CD4-positive, alpha-beta T cell treated with Interferon alpha-2 for 1 hour (primary cell): Measurements from ENCODE around the gene GNB3.

Source experiments
- DNase-seq, 2 donors: peaks; one replicate each; pipeline ENCODE4 v3.0.0-alpha.2; 2020 to 2022

Gene GNB3

DNA sequence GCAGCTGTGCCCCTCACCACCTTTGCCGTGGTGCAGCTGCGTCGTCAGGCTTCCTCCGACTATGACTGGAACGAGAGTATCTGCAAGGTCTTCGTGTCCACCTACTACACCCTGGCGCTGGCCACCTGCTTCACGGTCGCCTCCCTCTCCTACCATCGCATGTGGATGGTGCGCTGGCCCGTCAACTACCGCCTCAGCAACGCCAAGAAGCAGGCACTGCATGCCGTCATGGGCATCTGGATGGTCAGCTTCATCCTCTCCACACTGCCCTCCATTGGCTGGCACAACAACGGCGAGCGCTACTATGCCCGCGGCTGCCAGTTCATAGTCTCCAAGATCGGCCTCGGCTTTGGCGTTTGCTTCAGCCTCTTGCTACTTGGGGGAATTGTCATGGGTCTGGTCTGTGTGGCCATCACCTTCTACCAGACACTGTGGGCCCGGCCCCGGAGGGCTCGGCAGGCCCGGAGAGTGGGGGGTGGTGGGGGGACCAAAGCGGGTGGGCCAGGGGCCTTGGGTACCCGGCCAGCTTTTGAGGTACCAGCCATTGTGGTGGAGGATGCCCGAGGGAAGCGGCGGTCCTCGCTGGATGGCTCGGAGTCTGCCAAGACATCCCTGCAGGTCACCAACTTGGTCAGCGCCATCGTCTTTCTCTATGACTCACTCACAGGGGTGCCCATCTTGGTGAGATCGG is 16.5 kb upstream of the GNB3 start:
- no peak for DNase-seq

DNA sequence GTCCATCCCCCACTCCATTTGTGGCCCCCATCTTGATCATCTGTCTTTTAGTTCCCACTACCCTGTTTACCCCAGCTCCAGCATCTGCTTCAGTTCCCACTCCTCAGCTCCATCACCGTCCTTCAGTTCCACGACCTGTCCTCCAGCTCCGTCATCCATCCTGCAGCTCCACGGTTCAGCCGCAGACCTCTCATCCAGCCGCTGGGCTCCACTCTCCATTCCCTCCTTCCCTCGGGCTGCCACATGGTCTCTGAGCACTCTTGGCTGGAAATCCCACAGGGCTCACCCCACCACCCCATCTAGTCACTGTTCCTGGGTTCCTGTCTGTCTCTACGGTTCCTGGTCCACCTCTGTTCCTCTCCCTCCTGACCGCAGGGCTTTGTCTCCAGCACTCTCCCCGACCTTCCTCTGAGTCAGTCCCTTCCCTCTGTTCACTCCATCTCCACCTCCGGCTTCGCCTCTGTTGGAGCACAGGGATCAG is 15.8 kb upstream of the GNB3 start:
- no peak for DNase-seq

DNA sequence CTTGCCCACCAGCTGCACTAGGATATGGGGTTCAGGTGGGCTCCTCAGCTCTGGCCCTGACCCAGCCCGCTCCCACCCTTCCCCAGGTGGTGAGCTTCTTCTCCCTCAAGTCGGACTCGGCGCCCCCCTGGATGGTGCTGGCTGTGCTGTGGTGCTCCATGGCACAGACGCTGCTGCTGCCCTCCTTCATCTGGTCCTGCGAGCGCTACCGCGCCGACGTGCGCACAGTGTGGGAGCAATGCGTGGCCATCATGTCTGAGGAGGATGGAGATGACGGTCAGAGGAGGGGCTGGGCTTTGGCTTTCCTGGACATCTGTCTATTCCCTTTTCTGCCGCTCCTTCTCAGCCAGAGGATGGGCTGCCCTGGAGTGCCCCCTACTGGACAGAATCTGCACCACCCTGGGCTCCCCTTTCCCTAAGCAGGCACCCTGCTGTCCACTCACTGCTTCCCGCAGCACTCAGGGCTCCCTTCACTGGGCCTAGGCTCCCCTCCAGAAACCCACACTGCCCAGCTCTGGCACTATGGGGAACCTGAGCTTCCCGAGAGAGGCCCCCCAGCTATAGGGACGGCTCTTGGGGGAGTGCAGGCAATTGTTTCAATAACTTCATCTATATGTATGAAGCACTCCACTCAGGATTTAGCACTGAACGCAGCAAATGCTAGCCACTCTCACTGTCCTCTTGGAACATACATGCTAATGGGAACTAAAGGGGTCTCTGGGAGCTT is 15.2 kb upstream of the GNB3 start:
- DNase-seq, result peak; percentile 73 to 84

DNA sequence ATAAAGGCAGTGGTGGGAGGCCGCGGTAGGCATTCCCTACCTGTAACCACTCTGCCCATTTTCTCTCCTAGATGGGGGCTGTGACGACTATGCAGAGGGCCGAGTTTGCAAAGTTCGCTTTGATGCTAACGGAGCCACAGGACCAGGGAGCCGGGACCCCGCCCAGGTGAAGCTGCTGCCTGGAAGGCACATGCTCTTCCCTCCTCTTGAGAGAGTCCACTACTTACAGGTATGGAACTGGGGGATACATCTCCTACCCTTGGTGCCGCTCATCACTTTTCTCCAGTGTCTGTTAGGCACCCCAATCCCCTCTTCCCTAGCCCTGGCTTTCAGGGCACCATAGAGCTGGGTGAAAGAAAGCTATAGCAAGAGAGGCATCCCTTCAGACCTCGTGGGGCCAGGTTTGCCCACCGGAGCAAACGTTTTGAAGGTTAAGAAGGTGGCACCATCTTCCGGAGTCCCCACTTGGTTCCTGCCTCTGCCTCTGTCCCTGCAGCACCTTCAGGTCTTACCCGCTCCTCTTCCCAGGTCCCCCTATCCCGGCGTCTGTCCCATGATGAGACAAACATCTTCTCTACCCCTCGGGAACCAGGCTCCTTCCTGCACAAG is 14.5 kb upstream of the GNB3 start:
- no peak for DNase-seq

DNA sequence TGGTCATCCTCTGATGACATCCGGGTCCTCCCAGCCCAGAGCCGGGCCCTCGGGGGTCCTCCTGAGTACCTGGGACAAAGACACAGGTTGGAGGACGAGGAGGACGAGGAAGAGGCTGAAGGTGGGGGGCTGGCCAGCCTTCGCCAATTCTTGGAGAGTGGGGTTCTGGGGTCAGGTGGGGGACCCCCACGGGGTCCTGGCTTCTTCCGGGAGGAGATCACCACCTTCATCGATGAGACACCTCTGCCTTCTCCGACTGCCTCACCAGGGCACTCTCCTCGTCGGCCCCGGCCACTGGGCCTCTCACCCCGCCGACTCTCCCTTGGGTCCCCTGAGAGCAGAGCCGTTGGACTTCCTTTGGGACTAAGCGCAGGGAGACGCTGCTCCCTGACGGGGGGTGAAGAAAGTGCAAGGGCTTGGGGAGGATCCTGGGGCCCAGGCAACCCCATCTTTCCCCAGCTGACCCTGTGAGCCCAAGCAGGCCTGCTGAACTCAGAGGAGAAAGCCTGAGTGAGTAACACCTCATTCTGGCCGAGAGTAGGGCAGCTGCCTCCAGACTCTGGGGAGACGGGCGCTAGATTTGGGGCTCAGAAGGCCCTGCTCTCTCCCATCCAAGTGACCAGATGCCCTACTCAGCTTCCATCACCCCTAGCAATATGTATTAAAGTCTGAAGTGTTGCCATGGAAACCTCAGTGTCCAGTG is 13.8 kb upstream of the GNB3 start:
- DNase-seq, result no peak

DNA sequence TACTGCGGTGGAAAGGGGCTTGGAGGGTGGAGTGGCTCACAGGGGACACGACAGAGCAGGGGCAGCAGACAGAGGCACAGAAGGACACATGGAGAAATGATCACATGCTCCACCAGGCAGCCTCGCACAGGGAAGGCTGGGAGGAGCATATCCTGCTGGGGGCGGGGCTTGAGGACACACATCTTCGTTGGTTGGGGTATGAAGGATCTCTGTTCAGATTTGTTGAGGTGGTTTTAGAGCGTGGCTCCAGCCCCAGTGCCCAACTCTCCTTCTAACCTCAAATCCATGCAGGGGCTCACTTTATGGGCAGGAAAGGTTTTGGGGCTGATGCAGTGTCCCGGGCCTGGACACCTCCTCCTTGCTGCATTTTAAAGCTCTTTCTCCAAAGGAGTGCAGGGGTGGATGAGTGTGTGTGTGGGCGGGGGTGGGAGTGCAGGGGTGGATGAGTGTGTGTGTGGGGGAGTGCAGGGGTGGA is 13.3 kb upstream of the GNB3 start:
- peak; percentile 21 to 41 for DNase-seq

DNA sequence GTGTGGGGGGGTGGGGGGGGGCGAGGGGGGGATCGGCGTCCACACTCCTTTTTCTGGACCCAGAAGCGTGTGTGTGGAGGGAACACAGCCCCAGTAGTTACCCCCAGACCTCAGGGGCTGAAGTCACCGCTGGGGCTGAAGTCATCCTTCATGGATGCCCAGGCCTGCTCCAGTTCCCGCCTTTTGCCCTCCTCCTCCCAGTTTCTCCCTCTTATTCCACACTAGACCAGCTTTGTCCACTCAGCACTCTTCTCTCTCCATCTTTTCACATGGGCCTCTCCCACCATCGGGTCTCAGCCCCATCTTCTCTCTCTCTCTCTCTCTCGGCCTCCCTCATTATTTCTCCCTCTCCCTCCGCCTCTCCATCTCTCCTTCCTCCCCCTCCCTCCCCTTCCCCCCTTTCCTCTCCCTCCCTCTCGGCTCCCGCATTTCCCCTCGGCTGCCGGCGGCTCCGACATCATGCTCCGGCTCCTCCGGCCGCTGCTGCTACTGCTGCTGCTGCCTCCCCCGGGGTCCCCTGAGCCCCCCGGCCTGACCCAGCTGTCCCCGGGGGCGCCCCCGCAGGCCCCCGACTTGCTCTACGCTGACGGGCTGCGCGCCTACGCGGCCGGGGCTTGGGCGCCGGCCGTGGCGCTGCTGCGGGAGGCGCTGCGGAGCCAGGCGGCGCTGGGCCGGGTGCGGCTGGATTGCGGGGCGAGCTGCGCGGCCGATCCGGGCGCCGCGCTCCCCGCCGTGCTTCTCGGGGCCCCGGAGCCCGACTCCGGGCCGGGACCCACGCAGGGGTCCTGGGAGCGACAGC is 12.5 kb upstream of the GNB3 start, which contains the start of gene P3H3:
P3H3 (plus strand) TSS at position 426 of the 799 bp plus-strand sequence; CDS start at position 460, 34 bp downstream.
- no peak for DNase-seq

DNA sequence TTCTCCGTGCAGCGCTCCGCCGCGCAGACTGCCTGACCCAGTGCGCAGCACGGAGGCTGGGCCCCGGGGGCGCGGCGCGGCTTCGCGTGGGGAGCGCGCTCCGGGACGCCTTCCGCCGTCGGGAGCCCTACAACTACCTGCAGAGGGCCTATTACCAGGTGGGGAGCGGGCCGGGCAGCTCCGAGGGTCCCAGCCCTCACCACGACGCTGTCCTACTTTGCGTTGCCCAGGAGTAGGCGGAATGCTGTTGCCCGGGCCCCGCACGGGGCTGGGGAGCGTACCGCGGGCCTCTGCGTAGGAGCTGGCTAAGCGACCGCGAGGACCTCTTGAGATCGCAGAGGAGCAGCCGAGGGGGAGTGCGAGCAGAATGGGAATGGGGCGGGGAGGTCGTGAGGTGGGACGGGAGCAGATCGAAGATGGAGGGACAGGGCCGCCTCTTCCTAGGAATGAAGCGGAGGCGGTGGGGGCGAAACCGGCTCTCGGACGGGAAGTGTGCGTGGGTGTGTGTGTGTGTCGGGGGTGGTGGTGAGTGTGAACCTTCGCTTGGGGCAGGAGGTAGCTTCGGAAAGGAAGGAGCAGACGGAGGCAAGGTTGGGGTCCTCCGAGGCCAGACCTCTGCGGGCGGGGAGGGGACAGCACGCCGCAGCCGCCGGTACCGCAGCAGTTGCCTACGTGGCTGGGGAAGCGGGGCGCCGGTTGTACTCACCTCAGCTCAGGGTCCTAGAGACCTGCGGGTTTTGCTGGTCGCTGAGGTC is 11.8 kb upstream of the GNB3 start:
- peak; percentile 16 to 42 for DNase-seq

DNA sequence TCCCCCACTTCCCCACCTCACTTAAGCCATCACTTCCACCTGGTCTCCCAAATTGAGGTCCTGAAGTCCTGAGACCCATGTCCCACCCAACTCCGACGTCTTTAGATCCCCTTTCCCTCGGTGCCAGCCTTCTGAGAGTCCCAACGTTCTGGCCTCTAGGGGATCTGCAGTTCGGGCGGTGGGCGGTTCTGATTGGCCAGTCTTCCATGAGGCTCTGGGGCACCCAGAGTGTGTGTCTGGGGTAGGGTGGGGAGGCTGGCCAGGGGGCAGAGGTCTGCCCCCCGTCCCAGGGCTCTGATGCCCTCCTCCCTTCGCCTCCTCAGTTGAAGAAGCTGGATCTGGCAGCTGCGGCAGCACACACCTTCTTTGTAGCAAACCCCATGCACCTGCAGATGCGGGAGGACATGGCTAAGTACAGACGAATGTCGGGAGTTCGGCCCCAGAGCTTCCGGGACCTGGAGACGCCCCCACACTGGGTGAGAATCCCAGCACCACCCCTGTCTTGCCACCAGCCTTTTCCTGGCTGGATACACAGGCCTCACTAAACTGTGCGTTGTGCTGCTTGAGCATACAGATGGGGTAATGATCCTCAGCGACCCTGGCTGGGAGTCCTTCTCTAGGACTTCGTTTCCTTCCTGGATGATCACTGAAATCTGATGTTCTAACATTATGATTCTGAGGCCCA is 11.0 kb upstream of the GNB3 start:
- DNase-seq, result no peak

DNA sequence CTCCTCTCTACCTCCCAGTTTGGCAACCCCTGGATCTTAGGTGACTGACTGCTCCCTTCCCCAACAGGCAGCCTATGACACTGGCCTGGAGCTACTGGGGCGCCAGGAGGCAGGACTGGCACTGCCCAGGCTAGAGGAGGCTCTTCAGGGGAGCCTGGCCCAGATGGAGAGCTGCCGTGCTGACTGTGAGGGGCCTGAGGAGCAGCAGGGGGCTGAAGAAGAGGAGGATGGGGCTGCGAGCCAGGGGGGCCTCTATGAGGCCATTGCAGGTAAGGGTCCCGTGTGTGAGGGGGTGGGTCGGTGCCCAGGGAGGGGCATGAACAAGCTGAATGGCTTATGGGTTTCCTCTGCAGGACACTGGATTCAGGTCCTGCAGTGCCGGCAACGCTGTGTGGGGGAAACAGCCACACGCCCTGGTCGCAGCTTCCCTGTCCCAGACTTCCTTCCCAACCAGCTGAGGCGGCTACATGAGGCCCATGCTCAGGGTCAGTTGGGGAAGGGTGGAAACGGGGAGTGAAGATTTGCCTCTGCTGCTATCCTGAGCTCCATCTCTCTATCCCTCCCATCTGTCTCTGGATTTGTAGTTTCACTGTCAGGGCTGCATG is 10.3 kb upstream of the GNB3 start:
- no peak for DNase-seq

DNA sequence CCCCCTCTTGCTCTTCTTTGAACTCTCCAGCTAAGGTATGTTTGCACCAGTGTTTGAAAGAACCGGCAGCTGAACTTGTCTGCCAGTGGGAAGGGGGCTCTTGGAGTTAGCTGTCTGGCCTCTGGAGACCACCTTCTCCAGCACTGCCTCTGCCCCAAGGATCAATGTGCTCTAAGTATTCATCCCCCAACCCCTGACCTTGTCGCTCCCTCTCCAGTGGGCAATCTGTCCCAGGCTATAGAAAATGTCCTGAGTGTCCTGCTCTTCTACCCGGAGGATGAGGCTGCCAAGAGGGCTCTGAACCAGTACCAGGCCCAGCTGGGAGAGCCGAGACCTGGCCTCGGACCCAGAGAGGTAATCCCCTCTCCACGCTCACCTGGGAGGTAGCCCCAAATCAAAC is 9.7 kb upstream of the GNB3 start:
- DNase-seq, result no peak

DNA sequence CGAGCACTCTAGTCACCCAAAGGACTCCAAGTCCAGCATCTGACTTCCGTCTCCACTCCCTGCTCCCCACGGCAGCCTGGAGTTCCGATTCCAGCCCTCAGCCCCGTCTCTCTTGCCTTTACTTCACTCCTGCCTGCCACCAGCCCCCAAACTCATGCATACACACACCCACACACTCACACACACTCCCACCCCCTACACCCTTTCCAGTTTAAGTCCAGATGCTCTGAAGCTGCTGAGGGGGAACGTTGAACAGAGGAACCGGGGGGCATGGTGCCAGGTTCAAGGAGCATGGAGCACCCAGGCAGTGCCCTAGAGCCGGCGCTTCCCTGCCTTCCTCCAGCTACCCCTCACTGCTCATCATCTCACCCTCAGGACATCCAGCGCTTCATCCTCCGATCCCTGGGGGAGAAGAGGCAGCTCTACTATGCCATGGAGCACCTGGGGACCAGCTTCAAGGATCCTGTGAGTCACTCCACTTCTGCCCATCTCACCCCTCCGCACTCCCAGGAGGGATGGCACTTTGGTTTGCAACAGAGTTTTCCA is 9.2 kb upstream of the GNB3 start:
- DNase-seq, result no peak

DNA sequence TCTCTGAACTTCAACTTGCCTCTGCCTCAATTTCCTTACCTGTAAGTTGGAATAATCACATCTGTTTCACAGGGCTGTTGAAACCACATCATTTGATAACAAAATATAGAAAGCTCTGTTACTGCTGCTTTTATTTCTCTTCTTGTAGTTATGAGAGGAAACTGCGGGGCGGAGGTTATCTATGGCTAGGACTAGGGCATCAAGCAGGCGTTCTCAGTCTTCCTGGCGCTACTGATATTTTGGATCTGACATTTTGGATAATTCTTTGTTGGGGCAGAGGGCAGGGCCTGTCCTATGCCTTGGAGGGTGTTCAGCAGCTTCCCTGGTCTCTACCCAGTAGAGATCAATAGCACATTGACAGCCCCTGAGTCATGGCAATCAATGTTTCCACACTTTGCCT is 8.6 kb upstream of the GNB3 start:
- no peak for DNase-seq

DNA sequence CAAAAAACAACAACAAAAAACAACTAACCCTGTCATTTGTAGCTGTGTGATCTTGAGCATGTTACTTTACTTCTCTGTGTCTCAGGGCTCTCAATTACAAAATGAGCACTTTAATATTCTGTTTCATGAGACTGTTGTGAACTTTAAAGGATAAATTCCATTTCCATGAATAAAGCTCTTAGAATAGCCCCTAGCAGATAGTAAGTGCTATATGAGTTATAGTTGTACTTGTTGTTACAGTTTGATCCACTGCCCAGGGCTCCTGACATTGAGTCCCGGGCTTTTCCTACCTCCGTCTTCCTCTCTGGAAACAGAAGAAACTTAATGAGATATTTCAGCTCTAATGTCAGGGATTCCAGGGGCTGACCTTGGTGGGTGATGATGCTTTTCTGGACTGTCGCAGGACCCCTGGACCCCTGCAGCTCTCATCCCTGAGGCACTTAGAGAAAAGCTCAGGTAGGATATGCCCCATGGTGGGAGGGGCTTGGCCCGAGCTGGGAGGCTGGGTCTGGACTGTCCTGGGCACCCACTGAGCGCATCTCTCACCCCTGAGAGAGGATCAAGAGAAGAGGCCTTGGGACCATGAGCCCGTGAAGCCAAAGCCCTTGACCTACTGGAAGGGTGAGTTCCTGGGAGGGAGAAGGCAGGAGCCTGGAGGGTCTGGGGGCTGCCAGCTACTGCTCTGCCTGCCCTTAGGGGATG is 7.4 kb upstream of the GNB3 start:
- no peak for DNase-seq

DNA sequence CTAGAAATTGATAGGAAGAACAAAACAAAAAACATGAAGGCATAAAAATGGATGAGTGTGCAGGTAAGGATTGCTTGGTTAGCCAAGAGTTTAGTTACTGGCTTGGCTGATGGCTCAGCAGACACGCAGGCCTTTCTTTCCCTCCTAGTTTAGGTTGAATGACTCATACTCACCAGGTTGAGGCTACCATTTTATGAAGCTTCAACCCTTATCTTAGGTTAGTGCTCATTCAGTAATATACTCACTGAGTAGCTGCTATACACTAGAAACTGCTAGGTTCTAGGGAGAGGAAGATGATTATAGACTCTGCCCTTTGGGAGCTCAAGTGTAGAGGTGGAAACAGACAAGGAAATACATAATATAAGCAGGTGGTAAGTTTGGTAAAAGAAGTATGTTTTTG is 6.5 kb upstream of the GNB3 start:
- DNase-seq, result no peak

DNA sequence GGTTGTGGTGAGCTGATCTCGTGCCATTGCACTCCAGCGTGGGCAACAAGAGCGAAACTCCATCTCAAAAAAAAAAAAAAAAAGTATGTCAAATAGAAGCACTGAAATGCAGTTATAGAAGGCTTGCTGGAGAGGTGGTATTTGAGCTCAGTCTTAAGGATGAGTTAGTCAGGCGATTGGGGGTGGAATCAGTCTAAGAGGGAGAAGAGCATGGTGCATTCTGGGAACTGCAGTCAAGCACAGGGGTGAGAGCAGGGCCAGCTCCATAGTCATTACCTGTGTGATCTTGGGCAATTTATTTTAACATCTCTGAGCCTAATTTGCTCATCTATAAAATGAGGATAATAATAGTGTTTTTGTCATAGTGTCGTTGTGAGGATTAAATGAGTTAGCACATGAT is 5.9 kb upstream of the GNB3 start:
- DNase-seq, result no peak

DNA sequence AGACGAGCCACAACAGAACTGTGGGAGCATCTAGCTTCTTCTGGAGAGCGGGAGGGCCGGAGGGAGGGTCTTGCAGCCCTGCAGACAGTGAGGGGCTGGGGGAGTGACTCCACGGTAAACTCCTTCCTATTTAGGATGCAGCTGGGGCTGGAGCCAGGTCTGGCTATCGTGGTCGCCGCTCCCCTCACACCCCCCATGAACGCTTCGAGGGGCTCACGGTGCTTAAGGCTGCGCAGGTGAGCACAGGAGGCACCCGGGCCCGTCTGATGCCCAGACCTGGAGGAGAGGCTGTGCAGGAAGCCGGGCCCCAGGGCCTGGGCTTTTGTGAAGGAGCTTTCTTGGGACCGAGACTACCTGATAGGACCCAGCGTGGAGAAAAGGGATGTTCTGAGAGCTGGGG is 3.9 kb upstream of the GNB3 start:
- DNase-seq, result no peak

DNA sequence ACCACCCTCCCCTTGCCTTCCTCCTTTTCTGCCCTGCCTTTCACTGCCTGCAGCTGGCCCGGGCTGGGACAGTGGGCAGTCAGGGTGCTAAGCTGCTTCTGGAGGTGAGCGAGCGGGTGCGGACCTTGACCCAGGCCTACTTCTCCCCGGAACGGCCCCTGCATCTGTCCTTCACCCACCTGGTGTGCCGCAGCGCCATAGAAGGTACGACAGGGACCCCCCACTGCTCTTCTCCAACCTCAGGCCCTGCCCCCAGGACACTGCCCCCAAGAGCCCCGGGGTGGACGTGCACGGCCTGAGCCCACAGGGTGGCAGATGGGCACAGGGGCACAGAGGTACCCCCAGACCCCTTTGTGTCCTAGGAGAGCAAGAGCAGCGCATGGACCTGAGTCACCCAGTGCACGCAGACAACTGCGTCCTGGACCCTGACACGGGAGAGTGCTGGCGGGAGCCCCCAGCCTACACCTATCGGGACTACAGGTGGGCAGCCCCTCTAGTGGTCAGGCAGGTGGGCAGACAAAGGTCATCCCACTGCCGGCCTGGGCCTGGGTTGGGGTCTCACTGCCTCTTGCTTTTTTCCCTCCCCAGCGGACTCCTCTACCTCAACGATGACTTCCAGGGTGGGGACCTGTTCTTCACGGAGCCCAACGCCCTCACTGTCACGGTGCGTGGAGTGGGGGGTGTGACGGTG is 3.2 kb upstream of the GNB3 start:
- DNase-seq, result no peak

DNA sequence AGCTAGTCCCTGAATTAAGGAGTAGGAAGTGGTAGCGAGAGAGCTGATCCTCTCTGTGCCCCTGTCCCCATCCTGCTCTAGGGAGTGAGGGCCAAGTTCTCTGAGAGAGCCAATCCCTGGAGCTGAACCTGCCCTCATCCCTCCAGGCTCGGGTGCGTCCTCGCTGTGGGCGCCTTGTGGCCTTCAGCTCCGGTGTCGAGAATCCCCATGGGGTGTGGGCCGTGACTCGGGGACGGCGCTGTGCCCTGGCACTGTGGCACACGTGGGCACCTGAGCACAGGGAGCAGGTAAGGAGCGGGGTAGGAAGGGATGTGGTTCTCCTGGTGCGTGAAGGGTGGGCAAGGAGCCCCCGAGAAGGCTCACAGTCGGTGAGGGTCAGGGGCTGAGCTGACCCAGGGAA is 1.9 kb upstream of the GNB3 start:
- DNase-seq, result no peak
